Measurements from ENCODE around the gene CARNS1.

DNA sequence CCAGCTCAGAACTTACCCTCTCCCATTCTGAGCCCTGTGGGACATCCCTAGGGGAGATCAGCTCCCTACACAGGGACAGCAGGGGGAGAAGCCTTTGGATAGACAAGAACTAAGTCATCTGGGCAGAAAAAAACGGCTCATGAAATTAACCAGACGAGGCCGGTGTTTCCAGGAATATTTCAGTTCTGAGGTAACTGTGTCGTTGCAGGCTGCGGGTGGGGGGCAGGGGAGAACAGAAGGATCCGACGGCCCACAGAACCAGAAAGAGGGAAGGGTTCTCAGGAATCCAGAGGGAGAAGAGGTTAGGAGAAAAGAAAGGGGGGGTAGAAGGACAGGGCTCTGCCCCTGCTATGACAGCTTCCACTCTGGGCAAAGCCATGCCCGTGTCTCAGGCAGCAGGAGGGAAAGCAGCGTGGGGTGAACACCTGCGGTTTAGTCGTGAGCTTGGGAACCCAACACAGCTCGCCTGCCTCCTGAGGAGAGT lies 45.6 kb upstream of the CARNS1 start:
- no peak for TF ChIP-seq EP300 (IDR thresholded peaks at IDR 0.05; ENCODE audit: low read depth)
- TF ChIP-seq, protein P1, sequence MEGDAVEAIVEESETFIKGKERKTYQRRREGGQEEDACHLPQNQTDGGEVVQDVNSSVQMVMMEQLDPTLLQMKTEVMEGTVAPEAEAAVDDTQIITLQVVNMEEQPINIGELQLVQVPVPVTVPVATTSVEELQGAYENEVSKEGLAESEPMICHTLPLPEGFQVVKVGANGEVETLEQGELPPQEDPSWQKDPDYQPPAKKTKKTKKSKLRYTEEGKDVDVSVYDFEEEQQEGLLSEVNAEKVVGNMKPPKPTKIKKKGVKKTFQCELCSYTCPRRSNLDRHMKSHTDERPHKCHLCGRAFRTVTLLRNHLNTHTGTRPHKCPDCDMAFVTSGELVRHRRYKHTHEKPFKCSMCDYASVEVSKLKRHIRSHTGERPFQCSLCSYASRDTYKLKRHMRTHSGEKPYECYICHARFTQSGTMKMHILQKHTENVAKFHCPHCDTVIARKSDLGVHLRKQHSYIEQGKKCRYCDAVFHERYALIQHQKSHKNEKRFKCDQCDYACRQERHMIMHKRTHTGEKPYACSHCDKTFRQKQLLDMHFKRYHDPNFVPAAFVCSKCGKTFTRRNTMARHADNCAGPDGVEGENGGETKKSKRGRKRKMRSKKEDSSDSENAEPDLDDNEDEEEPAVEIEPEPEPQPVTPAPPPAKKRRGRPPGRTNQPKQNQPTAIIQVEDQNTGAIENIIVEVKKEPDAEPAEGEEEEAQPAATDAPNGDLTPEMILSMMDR (IDR thresholded peaks at IDR 0.05), result no peak
